Tibial nerve (tissue), 4 donors: ENCODE data around the gene ZFAND2B. TPM values are rescaled to one million over a fixed set of nuclear protein-coding genes. Genes with fewer than 3 reads are reported as not detected.

Experiments used
- DNase-seq, 2 donors: peaks; one replicate each; pipeline ENCODE4 v3.0.0-alpha.2; 2019; ENCODE audit warnings: low spot score in 2 of 2
- H3K27ac ChIP-seq, 4 donors: fragments of 200-600 bp; sonication (generic) in 3 of 4; one replicate each; pipeline ENCODE4 v1.5.1; 2017 to 2019; ENCODE audit warnings: mild to moderate bottlenecking in 1 of 4
- H3K27me3 ChIP-seq, 2 donors: fragments of 200-600 bp; sonication (generic) in 1 of 2; one replicate each; pipeline versions ENCODE4 v1.5.1 to v1.6.0; 2017 to 2019
- H3K36me3 ChIP-seq, 3 donors: fragments of 200-600 bp; sonication (generic); one replicate each; pipeline ENCODE4 v1.5.1; 2018 to 2019
- H3K4me1 ChIP-seq, 4 donors: fragments of 200-600 bp; sonication (generic) in 3 of 4; one replicate each; pipeline ENCODE4 v1.5.1; 2017 to 2019
- H3K4me3 ChIP-seq, 4 donors: fragments of 200-600 bp; sonication (generic) in 3 of 4; one replicate each; pipeline ENCODE4 v1.5.1; 2017 to 2019; ENCODE audit warnings: mild to moderate bottlenecking in 1 of 4, moderate library complexity in 1 of 4
- H3K9me3 ChIP-seq, 4 donors: fragments of 200-600 bp; sonication (generic) in 3 of 4; one replicate each; pipeline ENCODE4 v1.5.1; 2017 to 2019
- EP300 ChIP-seq, 2 donors: sonication (generic); formaldehyde crosslinking; IDR thresholded peaks; one replicate each; pipeline ENCODE4 v1.6.1; 2017; ENCODE audit warnings: antibody characterized with exemption in 2 of 2, mild to moderate bottlenecking in 1 of 2
- POLR2A ChIP-seq, 2 donors: fragments of 450-650 bp; IDR thresholded peaks; one replicate each; pipeline ENCODE4 v1.6.1; 2017; ENCODE audit warnings: antibody characterized with exemption in 2 of 2, mild to moderate bottlenecking in 2 of 2, moderate library complexity in 2 of 2
- WGBS, 2 donors: methylation state at CpG; one replicate each; pipeline ENCODE4 v1.1.5; 2018; 5-methylcytosine and 5-hydroxymethylcytosine counted together
- total RNA-seq, 4 donors: library from RNA; depleted of rRNA; stranded (reverse); fragments of >200 nt; gene quantifications; one replicate each; pipeline ENCODE4 v1.1.0, GENCODE V29; 2016
- TF ChIP-seq, protein P1 (sequence below), 5 experiments: fragments of 200-600 bp in 3 of 5; fragments of 450-650 bp in 2 of 5; sonication (generic) in 3 of 5; IDR thresholded peaks; one replicate each; pipeline ENCODE4 v1.5.1; 2016 to 2019; ENCODE audit warnings: antibody characterized with exemption in 5 of 5, mild to moderate bottlenecking in 3 of 5, moderate library complexity in 2 of 5

The ZFAND2B gene
- total RNA-seq, 4 donors from 2014 or later, result 30.3 to 58.8 (median 50.5) TPM

DNA sequence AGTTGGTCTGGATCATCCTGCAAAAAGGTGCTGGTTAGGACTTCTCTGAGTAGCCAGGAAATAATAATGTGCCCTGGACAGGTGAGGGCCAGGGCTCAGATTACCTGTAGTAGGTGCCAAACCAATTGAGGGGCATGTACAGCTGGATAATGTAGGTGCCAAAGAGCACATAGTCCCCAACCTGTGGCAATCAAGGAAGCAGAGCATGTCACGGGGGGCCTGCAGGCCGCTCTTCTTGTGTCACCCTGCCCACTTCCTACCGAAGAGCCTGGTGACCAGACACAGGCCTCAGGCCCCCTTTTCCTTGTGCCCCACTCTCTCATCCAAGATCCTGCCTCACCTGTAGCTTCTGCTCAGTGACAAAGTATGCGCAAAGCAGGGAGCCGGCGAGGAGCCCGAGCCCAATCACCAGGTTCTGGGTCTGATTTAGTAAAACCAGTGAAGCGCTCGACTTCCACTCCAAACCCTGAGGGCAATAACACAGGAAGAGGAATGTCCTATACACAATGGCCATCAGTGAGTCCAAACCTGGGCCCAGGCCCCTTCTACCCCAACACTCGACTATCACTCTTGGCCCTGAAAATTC is 7.0 kb downstream of the ZFAND2B start:
- H3K4me3 ChIP-seq, result no peak overlapping the region
- H3K9me3 ChIP-seq, result no peaks in the 10 kb centered on the region
- no peak overlapping the region for H3K27ac ChIP-seq
- no peaks in the 10 kb centered on the region for H3K27me3 ChIP-seq
- H3K36me3 ChIP-seq, result peaks cover 0 to 78% (median 12%) of the 10 kb centered on the region in 3 donors
- WGBS, 2 donors, result 90 to 91% methylated on average over 10 of the region's 10 CpGs
- TF ChIP-seq, protein P1, sequence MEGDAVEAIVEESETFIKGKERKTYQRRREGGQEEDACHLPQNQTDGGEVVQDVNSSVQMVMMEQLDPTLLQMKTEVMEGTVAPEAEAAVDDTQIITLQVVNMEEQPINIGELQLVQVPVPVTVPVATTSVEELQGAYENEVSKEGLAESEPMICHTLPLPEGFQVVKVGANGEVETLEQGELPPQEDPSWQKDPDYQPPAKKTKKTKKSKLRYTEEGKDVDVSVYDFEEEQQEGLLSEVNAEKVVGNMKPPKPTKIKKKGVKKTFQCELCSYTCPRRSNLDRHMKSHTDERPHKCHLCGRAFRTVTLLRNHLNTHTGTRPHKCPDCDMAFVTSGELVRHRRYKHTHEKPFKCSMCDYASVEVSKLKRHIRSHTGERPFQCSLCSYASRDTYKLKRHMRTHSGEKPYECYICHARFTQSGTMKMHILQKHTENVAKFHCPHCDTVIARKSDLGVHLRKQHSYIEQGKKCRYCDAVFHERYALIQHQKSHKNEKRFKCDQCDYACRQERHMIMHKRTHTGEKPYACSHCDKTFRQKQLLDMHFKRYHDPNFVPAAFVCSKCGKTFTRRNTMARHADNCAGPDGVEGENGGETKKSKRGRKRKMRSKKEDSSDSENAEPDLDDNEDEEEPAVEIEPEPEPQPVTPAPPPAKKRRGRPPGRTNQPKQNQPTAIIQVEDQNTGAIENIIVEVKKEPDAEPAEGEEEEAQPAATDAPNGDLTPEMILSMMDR (IDR thresholded peaks at IDR 0.05), result no peak
- TF ChIP-seq POLR2A (IDR thresholded peaks at IDR 0.05) (no peak), EP300 (IDR thresholded peaks at IDR 0.05) (no peak)
- no peak for DNase-seq
- peaks cover 0 to 33% (median 16%) of the 10 kb centered on the region in 4 donors for H3K4me1 ChIP-seq

DNA sequence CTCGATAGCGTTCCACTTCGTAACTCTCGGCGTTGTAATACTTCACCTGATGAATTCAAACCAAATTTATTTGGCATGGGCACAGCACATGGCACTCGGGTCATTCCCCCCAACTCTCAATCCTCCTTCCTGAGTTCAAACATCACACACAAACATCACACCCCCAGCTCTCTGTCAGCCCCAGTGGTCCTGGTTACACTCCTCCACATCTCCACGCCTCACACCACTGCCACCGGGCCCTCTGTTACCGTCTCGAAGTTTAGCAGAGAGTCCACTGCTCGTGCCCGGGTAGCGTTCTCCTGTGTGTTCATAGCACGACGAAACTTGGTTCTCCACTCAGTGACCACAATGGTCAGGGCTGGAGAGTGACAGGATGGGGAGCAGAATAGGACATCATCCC is 7.6 kb downstream of the ZFAND2B start:
- no peak for DNase-seq
- WGBS, 2 donors, result 96 to 97% methylated on average over 15 of the region's 15 CpGs
- peaks cover 0 to 73% (median 9%) of the 10 kb centered on the region in 3 donors for H3K36me3 ChIP-seq

DNA sequence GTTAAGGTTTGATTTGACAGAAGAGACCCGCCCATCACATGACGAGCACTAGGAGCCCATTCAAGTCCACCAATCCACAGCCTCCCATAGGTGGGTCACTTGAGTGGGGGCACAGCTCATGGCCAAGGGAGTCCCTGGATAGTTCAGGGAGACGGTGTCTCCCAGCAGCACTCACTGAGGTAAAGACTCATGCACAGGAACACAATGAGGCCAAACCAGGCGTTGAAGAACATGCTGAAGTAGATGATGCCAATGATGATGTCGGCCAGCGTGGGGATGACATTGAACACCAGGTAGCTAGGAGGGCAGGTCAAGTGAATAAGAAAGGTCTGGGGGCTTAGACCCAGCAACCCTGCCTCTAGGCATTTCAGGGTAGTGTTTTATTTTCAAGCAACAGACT is 8.2 kb downstream of the ZFAND2B start:
- DNase-seq, result no peak
- TF ChIP-seq EP300 (IDR thresholded peaks at IDR 0.05) (no peak), POLR2A (IDR thresholded peaks at IDR 0.05) (no peak)
- TF ChIP-seq, protein P1 (IDR thresholded peaks at IDR 0.05), result no peak
- 86 to 91% methylated on average over 6 of the region's 6 CpGs for WGBS, 2 donors
- Histone ChIP-seq H3K36me3 (peaks cover 0 to 66% (median 6%) of the 10 kb centered on the region in 3 donors), H3K27ac (no peak overlapping the region), H3K4me1 (peaks cover 0 to 42% (median 24%) of the 10 kb centered on the region in 4 donors), H3K9me3 (no peaks in the 10 kb centered on the region), H3K27me3 (no peaks in the 10 kb centered on the region), H3K4me3 (no peak overlapping the region)

More for the DNA sequence above, 7.6 kb downstream of the ZFAND2B start:
- TF ChIP-seq, protein P1 (IDR thresholded peaks at IDR 0.05), result no peak
- TF ChIP-seq POLR2A (IDR thresholded peaks at IDR 0.05) (no peak), EP300 (IDR thresholded peaks at IDR 0.05) (no peak)
- H3K27me3 ChIP-seq, result no peaks in the 10 kb centered on the region
- H3K4me3 ChIP-seq, result no peak overlapping the region
- H3K27ac ChIP-seq, result no peak overlapping the region
- H3K4me1 ChIP-seq, result peaks cover 0 to 35% (median 17%) of the 10 kb centered on the region in 4 donors
- no peaks in the 10 kb centered on the region for H3K9me3 ChIP-seq

DNA sequence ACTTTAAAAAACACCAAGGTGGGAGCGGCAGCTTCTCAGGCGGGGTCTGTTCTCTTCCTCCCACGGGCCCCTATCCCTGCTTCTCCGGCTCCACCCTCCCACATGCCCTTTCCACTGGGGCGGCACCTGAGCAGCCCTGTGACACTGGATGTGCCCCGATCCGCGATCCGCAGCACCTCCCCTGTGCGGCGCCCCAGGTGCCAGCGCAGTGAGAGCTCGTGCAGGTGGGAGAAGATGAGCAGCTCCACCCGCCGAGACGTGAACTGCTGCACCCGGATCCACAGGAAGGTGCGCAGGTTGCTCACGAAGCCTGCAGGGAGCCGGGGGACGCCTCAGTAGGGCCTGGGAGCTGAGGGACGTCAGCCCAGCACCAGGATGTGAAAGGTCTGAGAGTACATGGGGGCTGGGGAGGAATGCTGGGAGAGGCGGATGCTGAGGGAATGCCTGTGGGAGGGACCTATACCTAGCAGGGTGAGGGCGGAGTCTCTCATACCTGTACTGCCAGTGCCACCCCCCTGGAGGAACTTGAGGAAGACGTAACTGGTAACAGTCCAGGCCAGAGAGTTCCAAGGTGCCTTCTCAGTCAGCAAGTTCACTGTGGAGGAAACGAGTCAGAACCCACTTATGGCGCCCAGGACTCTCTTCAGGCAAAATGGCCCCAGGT is 9.4 kb downstream of the ZFAND2B start:
- peaks cover 0 to 48% (median 24%) of the 10 kb centered on the region in 4 donors for H3K4me1 ChIP-seq
- 92% methylated on average over 26 to 27 of the region's 27 CpGs for WGBS, 2 donors
- H3K4me3 ChIP-seq, result no peak overlapping the region
- H3K9me3 ChIP-seq, result no peaks in the 10 kb centered on the region
- no peaks in the 10 kb centered on the region for H3K27me3 ChIP-seq
- H3K36me3 ChIP-seq, result peaks cover 0 to 66% (median 6%) of the 10 kb centered on the region in 3 donors
- DNase-seq, result no peak
- no peak for TF ChIP-seq POLR2A (IDR thresholded peaks at IDR 0.05)
- no peak for TF ChIP-seq EP300 (IDR thresholded peaks at IDR 0.05)
- TF ChIP-seq, protein P1 (IDR thresholded peaks at IDR 0.05), result no peak
- H3K27ac ChIP-seq, result no peak overlapping the region

DNA sequence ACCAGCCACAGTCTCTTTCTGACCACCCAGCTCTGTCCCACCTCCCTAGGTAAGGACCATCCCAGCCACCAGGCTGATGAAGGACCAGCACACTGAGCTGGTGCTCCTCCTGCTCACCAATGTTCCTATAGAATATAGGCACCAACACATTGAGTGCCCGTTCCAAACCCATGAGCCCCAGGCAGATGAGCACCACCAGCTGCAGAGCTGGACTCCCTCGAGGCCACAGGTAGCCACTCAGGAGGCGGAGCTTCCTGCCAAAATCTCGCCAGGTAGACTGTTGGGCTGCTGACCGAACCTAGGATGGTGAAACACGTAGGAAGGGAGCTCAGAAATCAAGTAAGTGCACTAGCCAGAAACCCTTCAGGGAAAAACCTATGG is 9.9 kb downstream of the ZFAND2B start:
- 90 to 93% methylated on average over 6 of the region's 6 CpGs for WGBS, 2 donors
- peak overlapping the region in 2 of 4 donors; percentile 94 for H3K27ac ChIP-seq

More for the DNA sequence above, 9.9 kb downstream of the ZFAND2B start:
- Histone ChIP-seq H3K36me3 (peaks cover 0 to 66% (median 11%) of the 10 kb centered on the region in 3 donors), H3K9me3 (no peaks in the 10 kb centered on the region), H3K4me3 (no peak overlapping the region), H3K27me3 (no peaks in the 10 kb centered on the region), H3K4me1 (peaks cover 0 to 48% (median 24%) of the 10 kb centered on the region in 4 donors)
- TF ChIP-seq, protein P1 (IDR thresholded peaks at IDR 0.05), result no peak
- no peak for TF ChIP-seq EP300 (IDR thresholded peaks at IDR 0.05)
- DNase-seq, result no peak
